Testis (tissue), 2 donors: Measurements from ENCODE around the gene NDUFA13.

ENCODE experiments used
- POLR2A ChIP-seq: fragments of 450-650 bp; IDR thresholded peaks from one replicate; pipeline ENCODE4 v1.6.1; 2017; ENCODE audit warnings: antibody characterized with exemption, mild to moderate bottlenecking, moderate library complexity
- TF ChIP-seq, protein P1 (sequence below), 3 experiments: fragments of 450-650 bp in 2 of 3; fragments of 200-600 bp in 1 of 3; sonication (generic) in 1 of 3; IDR thresholded peaks; one replicate each; pipeline ENCODE4 v1.5.1; 2016 to 2019; ENCODE audit warnings: antibody characterized with exemption in 3 of 3, mild to moderate bottlenecking in 2 of 3, moderate library complexity in 1 of 3

DNA sequence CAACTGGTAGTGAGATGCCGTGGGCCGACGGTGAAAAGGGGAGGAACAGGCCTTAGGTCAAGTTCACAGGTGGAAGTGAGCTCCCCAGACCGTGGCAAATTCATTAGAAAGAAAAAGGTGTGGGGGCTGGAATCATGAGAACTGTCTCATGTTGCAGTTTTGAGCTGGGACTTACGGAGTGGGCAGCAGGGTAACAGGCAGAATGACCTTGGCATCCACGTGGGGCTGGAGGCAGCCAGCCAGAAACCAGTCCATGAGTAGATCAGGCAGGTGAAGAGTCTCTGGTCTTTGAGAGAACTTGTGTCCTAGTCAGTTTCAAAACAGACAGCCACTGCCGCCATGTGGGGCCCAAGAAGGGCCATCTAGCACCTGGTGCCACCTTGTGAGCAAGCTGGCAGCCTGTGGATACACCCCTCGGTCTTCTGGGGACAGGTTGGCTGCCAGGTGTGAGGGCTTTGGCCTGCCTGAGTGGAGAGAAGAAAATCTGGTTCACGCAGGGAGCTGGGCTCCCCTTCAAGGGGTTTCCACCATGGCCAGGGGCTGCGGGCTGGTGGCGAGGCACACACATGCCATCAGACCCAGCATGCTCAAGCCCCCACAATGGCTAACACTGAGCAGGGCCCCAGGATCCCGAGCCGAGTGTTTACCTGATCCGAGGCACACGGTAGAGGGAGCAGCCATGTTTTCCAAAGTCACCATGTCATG lies 24.6 kb upstream of the NDUFA13 start:
- no peak for TF ChIP-seq POLR2A
- TF ChIP-seq, protein P1, sequence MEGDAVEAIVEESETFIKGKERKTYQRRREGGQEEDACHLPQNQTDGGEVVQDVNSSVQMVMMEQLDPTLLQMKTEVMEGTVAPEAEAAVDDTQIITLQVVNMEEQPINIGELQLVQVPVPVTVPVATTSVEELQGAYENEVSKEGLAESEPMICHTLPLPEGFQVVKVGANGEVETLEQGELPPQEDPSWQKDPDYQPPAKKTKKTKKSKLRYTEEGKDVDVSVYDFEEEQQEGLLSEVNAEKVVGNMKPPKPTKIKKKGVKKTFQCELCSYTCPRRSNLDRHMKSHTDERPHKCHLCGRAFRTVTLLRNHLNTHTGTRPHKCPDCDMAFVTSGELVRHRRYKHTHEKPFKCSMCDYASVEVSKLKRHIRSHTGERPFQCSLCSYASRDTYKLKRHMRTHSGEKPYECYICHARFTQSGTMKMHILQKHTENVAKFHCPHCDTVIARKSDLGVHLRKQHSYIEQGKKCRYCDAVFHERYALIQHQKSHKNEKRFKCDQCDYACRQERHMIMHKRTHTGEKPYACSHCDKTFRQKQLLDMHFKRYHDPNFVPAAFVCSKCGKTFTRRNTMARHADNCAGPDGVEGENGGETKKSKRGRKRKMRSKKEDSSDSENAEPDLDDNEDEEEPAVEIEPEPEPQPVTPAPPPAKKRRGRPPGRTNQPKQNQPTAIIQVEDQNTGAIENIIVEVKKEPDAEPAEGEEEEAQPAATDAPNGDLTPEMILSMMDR (IDR thresholded peaks at IDR 0.05): no peak
